ENCODE results near the gene NPY4R2.
"Not testable (repeated sequence)": the region's sequence is repeated elsewhere in the genome, so short reads cannot be mapped to it uniquely, and the experiment has no call there.

Gene NPY4R2, protein sequence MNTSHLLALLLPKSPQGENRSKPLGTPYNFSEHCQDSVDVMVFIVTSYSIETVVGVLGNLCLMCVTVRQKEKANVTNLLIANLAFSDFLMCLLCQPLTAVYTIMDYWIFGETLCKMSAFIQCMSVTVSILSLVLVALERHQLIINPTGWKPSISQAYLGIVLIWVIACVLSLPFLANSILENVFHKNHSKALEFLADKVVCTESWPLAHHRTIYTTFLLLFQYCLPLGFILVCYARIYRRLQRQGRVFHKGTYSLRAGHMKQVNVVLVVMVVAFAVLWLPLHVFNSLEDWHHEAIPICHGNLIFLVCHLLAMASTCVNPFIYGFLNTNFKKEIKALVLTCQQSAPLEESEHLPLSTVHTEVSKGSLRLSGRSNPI

DNA sequence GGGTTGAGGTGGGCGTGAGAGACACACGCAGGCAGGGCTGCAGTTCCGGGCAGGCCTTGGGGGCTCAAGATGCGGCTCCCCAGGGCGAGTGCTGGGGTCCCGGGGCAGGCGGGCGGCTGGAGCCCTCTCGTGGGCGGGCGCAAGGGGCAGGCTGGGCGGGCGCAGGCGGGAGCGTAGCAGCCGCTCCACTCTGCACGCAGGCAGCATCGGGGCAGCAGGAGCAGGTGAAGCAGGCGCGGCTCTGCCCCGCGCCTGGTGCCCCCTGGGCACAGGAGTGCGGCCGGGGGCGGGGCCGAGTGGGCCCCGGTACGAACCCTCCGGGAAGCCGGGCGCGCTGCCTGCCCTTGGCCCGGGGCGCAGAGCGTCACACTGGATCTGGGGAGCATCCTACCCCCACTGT, at the start of gene NPY4R2:
TSS of gene NPY4R2 (plus strand) at position 188 of the 400 bp plus-strand sequence. CDS start 3,326 bp downstream, outside the sequence.
- not testable (repeated sequence) for DNase-seq

DNA sequence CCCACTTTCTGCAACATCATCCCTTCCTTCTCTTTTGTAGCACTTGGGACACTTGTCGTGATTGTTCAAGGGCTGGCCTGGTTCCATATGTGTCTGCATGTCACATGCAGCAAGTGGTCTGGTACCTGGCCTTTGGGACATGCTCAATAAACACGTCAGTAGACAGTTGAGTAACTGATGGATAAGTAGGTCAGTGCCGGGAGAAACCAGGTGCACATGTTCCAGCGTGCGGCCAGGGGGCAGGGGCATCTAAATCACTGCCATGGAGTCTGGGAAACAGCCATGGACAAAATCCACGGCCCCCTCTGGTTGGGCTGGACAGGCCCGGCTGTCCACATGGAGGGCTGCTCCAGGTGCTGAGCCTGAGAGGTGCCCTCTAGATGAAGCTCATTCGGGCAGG, 47.6 kb upstream of the NPY4R2 start:
- not testable (repeated sequence) for DNase-seq

DNA sequence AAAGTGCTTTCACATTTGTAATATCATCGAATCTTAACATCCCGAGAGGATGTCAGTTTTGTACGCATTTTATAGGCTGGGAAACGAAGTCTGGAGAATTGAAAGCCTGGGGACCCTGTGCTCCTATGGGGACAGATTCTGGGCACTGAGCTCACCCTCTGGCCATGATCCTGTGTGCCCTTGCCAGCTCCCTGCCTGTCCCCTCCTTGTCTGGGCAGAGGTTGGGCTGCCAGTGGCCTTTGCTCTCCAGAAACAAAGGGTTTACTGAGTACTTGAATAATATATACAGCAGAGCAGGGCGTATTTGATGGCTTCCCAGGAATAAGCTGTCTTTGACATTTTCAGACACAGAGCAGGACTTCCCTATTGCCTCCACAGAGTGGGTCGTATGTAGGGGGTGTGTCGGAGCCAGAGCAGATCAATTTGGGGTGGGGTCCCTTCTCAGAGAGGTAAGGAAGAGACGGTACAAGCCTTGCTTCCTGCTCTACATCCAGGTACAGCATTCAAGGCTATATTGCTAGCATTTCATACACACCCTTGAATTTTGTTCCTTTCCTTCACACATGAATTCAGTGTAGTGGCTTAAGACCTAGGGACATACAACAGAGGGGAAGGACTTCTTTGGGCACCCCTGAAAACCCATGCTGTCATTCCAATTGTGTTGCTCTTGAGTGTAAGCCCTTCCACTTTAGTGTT, 46.8 kb upstream of the NPY4R2 start:
- DNase-seq = not testable (repeated sequence)

DNA sequence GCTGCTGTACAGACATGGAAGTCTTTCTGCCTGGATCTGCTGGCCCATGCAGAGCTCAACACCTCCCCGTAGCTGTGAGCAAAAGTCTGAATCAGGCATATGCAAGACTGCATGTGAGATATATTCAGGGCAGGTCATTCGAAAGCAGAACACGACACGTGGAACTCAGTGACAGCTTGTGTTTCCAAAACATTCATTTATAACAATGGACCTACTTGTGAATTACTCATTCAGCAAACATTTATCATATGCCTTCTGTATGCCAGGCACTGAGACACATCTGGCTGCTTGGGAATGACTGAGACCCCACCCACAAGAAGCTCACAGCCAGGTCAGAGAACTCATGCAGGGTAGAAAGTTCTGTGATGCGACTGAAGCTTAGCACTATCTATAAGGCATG, 46.2 kb upstream of the NPY4R2 start:
- DNase-seq = not testable (repeated sequence)

DNA sequence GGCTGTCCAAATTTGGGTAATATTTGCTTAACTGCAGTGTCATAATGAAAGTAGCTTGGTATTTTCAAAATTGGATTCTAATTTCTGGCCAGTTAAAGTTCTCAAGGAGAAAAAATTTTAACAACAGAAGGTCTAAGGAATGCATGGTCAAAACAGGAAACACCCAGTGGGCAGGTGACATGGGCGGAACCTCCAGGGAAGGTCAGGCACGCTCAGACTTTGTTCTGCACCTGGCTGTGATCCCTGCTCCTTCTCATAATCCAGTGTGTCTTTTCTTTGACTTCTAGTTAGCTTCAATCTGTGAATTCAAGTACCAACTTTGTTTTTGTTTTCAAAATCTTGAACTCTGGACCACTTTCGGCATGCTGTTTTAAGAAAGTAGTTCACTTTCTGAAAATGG, 34.2 kb upstream of the NPY4R2 start:
- DNase-seq = not testable (repeated sequence)

DNA sequence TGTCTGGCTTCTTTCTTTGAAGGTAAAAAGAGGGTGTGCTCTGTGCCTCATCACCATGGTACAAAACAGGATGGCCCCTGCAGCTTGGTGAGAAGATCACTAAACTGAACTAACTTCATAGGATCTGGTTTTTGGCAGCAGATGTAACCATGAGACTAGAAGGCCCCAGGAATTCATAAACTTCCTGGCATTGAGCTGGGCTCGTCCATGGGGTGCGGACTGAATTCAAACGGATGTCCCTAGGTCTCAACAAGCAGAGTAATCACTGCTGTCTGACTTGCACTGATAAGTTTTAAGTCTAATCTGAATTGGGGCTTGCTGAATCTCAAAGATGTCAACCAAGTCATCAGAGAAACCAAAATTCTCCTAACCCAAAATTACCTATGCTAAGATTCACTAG, 33.5 kb upstream of the NPY4R2 start:
- DNase-seq = not testable (repeated sequence)

DNA sequence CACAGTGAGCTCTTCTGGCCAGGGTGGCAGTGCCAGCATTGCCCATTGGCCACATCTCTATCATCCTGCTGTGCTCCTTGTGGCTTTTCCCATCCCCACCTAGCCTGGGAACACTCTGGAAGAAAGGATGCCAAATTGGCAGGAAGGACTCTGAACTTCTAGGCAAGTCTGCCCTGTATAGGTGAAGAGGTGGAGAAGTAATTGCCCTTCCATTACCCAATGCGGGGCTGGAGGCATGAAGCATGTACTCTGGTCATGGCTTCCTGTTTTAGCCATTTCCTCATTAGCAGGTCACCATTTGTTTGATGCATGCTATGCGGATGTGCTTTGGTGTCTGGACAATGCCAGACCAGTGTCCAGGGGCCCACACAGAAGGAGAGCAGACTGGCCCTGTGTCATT, 32.1 kb upstream of the NPY4R2 start:
- not testable (repeated sequence) for DNase-seq

DNA sequence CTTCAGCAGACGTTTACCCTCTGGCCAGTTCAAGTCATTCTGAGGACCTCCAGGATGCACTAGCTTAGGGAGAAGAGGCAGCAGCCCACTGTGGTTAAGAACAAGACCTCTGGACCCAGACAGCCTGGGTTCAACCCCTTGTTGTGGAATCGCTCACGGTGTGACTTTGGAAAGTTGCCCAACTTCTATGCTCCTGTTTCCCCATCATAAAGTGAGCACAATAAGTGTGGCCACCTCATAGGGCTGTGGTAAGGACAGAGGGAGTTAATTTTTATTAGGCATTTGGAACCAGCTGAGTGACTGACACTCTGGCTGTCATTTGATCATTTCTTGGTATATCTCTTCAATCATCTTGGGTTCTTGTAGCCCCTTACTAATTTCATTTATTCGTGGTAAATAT, 31.6 kb upstream of the NPY4R2 start:
- DNase-seq = not testable (repeated sequence)

DNA sequence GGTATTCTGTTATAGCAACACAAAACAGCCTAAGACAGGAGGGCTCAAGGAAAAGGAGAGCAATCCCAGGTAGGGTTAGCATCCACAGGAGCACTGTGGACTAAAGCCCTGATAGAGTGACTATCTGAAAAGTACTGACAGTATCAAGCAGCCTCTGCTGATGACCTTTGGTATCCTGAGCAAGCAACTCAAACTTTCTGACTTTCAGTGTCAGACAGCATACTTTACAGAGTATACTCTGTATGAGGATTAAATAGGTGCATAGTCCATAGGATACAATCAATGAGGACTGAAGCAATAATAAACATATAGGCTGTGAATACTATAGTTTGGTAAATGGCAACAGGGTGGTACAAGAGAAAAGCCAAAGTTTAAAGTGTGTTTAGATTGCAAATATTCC, 27.7 kb upstream of the NPY4R2 start:
- not testable (repeated sequence) for DNase-seq

DNA sequence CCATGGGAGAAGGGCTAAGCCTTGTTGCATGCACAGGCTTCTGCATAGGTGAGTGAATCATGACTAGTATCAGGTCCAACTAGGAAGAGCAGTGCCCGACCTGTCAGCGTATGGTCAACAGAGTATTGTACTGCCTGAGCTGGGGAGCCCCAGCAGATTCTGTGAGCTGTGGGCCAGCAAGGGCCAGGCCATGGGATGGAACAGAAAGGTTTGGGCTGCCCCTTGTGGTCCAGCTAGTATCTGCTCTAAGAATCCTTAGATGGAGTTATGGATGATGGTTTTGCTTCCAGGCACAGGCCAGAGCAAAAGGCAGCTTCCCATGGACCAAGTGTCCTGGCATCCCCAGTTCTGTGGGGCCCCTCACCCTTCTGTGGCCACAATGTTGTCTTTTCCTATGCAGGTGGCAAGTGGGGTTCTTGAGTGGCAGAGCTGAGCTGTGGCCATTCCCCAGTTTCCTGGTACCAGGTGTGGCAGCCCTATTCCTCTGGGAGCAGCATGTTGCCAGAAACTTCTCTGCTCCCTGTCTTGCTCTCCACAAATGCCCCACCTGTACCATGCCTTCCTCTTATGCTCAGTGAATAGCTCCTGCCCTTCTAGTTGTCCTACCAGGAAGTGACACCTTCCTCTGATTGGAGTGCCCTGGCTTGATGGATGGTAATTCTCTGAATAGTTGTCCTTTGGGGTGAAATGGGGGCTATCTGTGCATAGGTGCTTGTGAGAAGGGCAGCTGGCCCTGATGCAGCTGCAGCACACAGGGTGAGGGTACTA, 25.8 kb upstream of the NPY4R2 start:
- not testable (repeated sequence) for DNase-seq

DNA sequence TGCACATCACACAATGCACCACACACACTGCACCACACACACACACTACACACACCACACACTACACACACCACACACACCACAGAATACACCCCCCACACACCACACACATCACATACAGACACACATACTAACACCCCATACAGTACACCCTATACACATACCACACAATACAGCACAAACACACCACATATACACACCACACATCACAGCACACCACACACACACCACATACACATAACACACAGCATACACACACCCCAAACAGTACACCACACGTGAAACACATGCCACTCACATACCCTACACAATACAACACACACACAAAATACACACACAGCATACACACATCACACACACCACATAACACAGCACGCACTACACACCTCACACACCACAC, 23.9 kb upstream of the NPY4R2 start:
- not testable (repeated sequence) for DNase-seq

DNA sequence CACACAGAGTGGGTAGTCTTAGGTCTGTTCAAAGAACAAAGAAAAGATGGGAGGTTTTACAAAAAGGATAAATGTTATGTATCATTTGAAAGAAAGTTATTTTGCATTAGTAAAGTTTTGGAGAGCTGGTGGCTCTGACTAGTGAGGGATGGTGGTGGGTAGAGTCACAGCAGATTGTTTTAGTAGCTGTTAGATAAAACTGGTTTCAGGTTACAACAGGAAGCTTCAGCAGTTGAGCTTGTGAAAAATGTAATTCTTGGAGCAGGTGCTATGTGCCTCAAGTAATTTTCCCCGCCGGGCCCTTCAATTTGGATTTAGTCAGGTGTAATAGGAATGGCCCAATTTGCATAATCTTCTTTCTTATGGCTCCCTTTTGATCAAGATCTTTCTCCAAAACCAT, 20.6 kb upstream of the NPY4R2 start:
- DNase-seq = not testable (repeated sequence)

DNA sequence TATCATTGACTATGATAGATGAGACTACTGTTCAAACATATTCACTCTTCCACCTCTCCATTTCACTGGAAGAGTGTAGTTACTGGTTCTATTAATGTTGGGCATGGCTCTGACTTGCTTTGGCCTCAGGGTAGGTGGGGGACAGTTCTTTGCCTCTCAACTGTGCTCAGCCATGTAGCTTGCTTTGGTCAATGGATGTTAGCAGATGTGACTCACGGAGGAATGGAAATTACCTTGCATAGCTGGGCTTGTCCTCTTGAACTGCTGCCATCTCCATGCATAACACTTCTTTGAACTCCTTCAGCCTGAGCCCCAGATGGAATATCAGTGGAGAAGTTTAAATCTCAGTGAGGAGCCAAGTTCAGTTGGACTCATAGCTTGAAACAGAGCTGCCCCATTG, 9.1 kb upstream of the NPY4R2 start:
- not testable (repeated sequence) for DNase-seq

DNA sequence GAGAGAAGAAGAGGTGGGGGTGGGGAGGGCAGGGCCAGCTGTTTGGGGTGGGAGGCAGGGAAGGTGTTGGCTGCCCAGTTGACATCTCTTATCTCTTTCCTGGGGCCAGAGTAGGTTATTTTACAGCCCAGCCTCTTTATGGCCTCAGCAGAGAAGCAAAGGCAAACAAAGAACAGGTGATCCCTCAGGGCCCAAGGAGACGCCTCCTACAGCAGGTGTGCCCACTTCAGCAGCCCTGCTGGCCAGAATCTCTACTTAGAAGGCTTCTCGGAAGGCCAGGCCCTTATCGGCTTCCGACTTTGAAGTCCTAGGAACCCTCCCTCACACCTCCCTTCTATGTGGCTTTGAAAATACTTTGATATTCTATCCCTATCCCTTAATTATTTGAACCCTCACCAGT, 8.0 kb upstream of the NPY4R2 start:
- DNase-seq = not testable (repeated sequence)

DNA sequence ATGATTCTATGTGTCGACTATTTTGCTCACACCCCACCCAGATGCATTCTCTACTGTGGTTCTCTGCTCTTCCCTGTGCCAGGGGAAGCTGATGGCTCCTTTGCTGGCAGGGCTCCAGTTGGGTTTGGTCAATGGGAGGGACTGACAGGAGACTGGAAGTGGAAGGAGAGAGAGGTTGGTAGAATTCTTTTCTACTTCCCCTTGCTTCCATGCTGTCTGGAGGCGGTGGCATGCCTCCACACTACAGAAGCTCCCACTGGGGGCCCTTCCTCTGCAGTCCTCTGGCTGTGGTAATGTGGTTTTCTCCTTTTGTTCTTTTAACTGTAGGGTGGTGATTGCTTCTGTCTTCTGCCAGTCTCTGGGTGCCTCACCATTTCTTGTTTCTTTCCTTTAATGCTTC, 4.4 kb upstream of the NPY4R2 start:
- not testable (repeated sequence) for DNase-seq

DNA sequence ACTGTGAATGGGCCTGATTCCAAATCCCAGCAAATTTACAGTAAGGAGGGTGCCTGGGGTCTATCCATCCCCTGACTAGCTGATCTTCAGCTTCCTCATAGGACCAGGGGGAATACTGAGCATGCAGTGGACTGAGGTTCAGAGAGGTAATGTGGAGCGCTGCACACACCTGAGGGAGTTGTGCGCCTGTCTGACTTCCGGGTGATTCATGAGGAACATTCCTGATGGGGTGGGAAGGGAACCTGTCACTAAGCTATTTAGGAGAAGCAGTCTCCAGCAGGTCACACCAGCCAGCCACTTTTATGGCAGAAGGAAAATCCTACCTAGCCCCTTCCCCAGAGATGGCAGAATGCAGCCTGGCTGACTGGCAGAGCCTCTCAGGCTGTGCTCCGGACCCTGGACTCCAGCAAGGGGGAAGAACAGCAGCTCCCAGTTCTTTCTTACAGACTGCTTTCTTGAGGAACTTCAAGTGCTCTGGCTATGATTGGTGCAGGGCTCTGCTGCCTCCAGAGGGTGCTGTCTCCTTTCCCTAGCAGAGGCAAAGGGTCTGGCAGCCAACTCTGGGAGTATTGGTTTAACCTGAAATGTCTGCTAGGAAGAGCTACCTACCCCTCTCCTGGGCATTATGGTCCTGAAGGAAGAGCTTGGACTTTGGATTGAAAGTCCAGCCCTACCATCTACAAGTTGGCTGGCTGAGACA, 2.5 kb upstream of the NPY4R2 start:
- not testable (repeated sequence) for DNase-seq

DNA sequence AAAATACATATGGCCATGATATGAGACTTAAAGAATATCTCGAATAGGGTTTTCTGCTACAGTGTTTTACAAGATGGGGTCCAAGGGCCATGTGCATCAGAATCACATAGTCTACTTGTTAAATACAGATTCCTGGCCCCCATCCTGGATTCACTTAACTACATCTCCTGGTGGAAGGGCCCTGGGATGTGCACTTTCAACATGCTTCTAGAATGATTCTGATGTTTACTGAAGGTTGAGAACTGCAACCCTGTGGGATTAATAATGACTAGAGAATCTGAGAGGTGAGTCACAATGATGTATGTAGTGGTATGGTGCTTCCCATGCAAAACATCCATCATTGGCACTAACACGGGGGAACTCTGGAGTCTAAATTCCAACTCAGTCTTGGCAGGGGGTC, 2.1 kb downstream of the NPY4R2 start:
- not testable (repeated sequence) for DNase-seq

DNA sequence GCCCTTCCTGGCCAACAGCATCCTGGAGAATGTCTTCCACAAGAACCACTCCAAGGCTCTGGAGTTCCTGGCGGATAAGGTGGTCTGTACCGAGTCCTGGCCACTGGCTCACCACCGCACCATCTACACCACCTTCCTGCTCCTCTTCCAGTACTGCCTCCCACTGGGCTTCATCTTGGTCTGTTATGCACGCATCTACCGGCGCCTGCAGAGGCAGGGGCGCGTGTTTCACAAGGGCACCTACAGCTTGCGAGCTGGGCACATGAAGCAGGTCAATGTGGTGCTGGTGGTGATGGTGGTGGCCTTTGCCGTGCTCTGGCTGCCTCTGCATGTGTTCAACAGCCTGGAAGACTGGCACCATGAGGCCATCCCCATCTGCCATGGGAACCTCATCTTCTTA, 4.0 kb downstream of the NPY4R2 start:
- DNase-seq = not testable (repeated sequence)

DNA sequence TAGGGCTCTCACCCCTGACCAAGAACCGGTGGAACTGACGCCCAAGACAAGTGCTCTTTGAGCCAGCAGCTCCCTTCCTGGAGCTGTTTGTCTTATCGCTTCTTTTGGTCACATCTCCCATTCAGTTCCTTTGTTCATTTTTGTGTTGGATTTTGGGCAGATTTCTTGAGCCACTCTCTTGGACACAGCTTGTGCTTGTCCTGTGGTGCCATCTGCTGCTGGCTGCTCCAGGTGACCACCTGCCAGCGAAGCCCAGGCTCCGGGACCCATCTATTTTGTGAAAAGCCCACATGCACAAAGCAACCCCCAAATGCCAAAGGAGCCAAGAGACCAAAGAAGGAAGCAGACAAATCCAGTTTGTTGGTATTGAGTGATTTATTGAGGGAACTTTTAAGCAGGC, 6.2 kb downstream of the NPY4R2 start:
- not testable (repeated sequence) for DNase-seq

DNA sequence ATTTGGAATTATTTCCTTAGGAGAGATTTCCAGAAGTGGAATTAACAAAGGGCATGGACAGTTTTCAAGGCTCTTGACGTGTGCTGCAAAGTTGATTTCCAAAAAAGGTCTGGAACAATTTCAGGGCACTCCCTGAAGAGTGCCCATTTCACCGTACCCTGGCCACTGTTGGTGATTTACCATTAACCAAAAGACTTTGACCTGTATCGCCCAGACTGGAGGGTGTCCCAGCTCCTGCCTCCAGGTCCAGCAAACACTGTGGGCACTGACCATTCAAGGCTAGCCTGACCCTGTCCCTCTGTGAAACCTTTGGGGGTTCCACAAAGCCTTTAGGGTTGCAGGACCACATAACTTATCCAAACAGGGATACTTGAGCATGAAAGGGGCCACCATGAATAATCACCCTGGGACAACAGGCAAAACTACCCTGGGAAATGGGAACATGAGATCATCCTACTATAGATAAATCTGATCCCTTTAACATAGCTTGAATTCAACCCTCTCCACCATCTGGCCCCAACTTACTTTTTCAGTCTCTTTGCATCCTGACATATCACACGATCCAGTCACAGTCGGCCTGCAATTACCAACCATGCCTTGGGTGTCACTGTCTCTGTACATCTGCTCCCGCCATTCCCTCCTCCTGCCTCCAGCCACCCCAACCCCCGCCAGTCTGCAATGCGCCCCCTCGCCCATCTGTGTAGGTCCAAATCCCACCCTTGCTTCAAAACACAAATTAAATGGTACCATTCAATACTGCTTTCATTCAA, 8.9 kb downstream of the NPY4R2 start:
- not testable (repeated sequence) for DNase-seq

DNA sequence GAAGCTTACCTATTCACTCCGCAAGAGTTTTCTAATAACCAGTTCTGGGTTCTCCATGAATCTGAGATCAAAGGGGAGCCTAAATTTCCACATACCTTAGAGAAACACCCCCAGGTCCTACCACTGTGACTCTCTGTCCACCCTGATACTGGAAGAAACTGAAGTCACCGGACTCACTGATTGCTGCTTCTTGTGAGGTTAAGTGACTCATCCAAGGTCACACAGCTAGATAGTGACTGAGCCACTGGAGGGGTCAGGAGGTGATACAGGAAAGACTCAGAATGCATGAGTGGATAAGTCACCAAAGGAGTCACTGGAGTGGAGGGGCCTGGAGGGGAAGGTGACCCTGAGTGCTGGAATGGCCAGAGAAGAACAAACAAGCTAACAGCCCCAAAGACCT, 9.8 kb downstream of the NPY4R2 start:
- DNase-seq = not testable (repeated sequence)

DNA sequence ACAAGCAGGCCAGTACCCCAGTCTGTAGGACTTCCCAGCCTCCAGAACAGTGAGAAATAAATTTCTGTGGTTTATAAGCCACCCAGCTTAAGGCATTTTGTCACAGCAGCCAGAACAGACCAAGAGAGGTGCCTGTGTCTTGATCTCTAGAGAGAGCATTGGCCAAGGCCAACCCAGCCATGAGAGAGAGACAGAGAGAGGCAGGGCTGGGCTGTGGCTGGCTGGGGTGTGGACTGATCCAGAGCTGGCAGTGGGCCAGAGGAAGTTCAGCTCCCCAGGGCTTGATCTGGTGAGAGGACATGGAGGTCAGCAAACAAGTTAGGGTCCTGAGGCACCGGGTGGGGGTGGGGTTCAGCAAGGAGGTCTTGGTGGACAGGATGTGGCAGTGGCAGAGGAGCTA, 14.4 kb downstream of the NPY4R2 start:
- DNase-seq = not testable (repeated sequence)
